HCT116 (cell line): ENCODE results near the gene PPP2R5A. TPM values are rescaled to one million over a fixed set of nuclear protein-coding genes. Genes with fewer than 3 reads are reported as not detected.

Experiments used
- CBX3 ChIP-seq: IDR thresholded peaks from 2 replicates; pipeline ENCODE4 v1.6.1; 2012; ENCODE audit warnings: low read depth
- CTCF ChIP-seq, 3 experiments: fragments of 200-600 bp in 1 of 3; sonication (generic) in 1 of 3; IDR thresholded peaks in 2 of 3; conservative IDR thresholded peaks in 1 of 3; 2 replicates each; pipeline ENCODE4 v1.5.1; 2012 to 2017; ENCODE audit warnings: low read depth in 2 of 3, low read length in 2 of 3, antibody characterized with exemption in 1 of 3, borderline replicate concordance in 1 of 3, control low read depth in 1 of 3, mild to moderate bottlenecking in 1 of 3, mixed read lengths in 1 of 3, mixed run types in 1 of 3, moderate library complexity in 1 of 3; ENCODE audit not compliant: insufficient read depth in 1 of 3
- YY1 ChIP-seq: IDR thresholded peaks from 2 replicates; pipeline ENCODE4 v1.6.1; 2011; ENCODE audit warnings: low read length, low read depth, moderate library complexity, mild to moderate bottlenecking; ENCODE audit not compliant: insufficient replicate concordance; ENCODE audit errors: extremely low read depth
- ZFX ChIP-seq: fragments of 450-650 bp; IDR thresholded peaks from 2 replicates; pipeline ENCODE4 v1.6.1; 2017
- total RNA-seq: library from RNA; stranded (reverse); gene quantifications from one replicate; pipeline ENCODE4 v1.2.1, GENCODE V29; 2021; ENCODE audit not compliant: unreplicated experiment
- TF ChIP-seq, protein P1 (sequence below): IDR thresholded peaks from 2 replicates; pipeline ENCODE4 v1.6.1; 2012
- TF ChIP-seq, protein P2 (sequence below): IDR thresholded peaks from 2 replicates; pipeline ENCODE4 v1.6.1; 2012

PPP2R5A gene
- total RNA-seq, 1 experiment from 2014 or later = 33.1 TPM

GRCh38 chr1:212410231-212410820, 125.1 kb downstream of the PPP2R5A start (continued):
- TF ChIP-seq, protein P1, sequence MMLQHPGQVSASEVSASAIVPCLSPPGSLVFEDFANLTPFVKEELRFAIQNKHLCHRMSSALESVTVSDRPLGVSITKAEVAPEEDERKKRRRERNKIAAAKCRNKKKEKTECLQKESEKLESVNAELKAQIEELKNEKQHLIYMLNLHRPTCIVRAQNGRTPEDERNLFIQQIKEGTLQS = no peak
- no peak for TF ChIP-seq ZFX
- no peak for TF ChIP-seq CBX3
- no peak for TF ChIP-seq CTCF (IDR thresholded peaks at IDR 0.05 in 2 of 3, conservative IDR thresholded peaks at IDR 0.05 in 1 of 3; ENCODE audit: borderline replicate concordance in 1 of 3, insufficient read depth in 1 of 3, low read depth in 2 of 3, low read length in 2 of 3)
- TF ChIP-seq, protein P2, sequence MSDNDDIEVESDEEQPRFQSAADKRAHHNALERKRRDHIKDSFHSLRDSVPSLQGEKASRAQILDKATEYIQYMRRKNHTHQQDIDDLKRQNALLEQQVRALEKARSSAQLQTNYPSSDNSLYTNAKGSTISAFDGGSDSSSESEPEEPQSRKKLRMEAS = no peak
- TF ChIP-seq YY1 = no peak

Other genes starting within 250 kb of the PPP2R5A start
- 21.7 TPM for gene INTS7, start 249.9 kb upstream of the PPP2R5A start, total RNA-seq
- 41.0 TPM for gene DTL, start 249.7 kb upstream of the PPP2R5A start, total RNA-seq
- 17.6 TPM for gene PACC1, start 129.5 kb downstream of the PPP2R5A start, total RNA-seq
- 78.4 TPM for gene NENF, start 147.5 kb downstream of the PPP2R5A start, total RNA-seq